ENCODE measurements around the gene BST1.

Gene BST1, protein sequence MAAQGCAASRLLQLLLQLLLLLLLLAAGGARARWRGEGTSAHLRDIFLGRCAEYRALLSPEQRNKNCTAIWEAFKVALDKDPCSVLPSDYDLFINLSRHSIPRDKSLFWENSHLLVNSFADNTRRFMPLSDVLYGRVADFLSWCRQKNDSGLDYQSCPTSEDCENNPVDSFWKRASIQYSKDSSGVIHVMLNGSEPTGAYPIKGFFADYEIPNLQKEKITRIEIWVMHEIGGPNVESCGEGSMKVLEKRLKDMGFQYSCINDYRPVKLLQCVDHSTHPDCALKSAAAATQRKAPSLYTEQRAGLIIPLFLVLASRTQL

DNA sequence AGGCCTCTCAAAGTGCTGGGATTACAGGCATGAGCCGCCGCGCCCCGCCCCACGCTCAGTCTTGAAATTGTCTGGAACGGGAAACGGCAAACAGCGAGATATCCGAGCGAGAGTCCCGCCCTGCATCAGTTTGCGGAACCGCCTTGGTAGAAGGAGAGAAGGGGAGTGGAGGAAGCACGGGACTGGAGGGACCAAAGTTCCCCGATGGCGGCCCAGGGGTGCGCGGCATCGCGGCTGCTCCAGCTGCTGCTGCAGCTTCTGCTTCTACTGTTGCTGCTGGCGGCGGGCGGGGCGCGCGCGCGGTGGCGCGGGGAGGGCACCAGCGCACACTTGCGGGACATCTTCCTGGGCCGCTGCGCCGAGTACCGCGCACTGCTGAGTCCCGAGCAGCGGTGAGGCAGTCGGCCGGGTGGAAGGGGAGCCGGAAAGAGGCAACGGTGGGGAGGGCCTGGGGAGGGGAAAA, at the start of gene BST1:
Gene BST1 (plus strand): TSS at position 125 of the 463 bp plus-strand sequence. CDS start 80 bp downstream, at position 205.
- no peak for DNase-seq

DNA sequence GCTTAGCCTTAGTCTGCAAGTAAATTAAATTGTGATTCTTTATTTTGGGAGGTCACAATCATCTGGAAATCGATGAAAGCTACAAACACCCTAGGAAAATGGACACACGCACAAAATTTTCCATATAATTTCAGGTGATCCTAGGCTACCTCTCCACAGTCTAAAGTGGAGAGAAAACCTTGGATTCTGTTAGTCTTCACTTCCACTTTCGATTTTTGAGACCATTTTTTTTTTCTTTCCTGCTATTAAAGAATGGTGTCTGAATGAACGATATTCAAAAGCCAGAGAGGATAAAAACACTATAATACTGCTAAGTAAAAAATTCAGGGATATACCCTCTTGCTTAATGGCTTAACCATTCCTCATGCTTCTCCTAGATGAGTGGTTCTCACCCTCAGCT, 49.4 kb upstream of the BST1 start:
- no peak for DNase-seq

DNA sequence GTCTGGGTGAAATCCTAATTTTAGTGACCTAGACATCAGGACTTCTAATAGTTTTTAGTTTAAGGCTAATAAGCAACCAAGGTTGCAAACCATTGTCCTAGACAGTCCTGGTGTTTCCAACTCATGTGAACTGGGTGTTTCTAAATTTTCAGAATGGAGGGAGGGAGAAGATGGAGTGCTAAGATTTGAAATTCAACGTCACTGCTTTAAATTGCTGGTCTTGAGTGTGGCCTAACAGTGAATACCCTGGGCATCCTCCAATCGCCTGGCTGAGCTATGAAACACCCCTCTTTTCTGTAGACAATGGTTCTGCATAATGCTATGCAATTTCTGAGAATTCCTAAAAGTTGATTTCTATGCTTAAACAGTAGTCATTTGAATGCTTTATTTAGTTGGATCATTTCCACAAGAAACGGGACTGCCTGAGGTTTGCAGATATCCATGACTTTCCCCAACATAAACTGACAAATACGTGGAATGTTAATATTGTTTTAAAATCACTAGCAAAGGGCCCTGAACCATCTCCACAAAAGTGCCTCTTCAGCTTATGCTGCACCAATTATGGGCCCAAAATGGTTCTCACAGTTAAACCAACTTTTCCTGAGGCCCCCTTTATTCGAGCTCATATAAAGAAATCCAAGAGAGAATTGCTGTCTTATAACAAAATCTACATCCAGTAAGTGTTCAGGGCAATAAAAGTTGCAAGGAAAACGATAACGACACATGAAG, 48.8 kb upstream of the BST1 start:
- DNase-seq = peak; percentile 37

DNA sequence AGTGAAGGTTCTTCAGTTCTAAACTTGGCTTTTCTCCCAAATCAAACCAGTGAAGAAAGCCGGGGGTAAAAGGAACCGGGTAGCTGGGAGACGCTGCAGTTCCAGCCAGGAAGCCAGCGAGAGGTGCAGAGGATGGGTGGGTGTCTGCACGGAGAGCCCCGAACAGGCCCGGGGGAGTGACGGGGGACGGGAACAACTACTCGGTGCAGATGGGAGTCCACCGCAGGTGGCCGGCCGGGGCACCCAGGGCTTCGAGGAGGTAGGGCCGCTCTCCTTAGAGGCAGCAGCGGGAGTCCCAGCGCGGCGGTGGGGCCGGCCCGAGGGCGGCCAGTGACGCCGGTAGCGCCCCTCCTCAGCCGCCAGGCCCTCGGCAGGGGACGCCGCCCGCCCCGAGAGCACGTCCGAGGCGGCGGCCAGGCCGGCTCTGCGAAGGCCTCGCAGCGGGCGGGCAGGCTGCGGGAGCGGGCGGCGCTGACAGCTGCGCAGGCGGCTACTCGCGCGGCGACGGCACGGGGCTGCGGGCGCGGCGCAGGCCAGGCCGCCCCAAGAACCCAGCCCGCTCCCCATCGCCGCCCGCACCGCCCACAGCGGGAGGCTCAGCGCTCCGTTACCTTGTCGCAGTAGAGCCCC, 48.2 kb upstream of the BST1 start:
- peak; percentile 20 for DNase-seq

DNA sequence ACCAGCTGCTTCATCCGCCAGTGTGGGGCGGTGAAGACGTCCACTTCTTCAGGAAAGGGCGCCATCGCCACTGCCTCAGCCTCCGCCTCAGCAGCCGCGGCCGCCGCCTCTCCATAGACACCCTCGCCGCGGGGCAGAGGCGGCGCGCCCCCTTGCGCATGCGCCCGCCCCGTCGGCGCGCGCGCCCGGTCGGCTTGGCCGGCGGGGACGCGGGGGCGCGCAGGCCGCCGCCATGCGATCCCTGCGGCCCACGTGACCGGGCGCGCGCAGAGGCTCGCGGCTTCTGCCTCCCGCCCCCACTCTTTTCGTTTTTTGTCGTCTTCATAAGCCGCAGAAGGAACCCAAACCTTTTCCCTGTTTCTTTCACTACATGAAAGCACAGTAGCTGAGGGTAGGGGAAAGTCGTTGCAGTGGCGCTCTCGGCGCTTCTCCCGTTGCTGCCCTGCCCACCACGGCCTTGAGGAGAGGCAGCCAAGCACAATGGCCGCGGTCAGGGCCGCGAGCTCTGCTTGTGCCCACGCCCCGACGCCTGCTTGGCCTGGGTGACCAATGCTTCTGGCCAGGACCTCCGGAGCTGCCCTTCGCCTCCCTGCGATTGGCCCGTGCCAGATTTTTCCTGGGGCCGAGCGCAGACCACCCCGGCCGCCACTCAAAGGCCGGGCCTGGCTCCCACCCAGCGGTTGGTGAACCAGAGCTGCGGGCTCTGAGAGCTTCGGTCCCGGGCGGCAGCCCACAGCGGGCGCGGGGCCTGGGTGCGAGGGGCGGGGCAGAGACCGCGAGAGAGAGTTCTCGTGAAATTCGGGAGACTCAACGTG, 47.4 kb upstream of the BST1 start, which contains the start of gene FBXL5:
Gene FBXL5 (minus strand): TSS at position 135 of the 815 bp plus-strand sequence. CDS start 70 bp downstream, at position 65.
- DNase-seq = peak; percentile 46

DNA sequence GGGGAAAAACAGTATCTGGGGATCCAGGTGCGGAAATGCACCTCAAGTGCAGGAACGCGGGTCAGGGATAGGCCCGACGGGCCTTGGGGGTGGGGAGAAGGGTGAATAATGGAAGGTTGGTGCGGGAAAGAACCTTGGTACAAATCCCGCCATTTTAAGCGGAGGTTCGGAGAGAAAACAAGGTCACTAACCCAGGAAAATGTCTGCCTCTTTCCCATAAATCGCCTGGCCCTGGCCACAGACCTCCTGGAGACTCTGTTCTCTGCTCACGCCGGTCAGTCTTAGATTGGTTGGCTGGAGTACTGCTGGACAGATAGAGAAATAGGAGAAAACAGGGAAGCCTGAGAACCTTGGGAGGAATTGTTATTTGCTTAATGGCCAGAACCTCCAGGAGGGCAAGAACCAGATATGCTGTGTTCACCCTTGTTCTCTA, 46.8 kb upstream of the BST1 start:
- DNase-seq = peak; percentile 22

DNA sequence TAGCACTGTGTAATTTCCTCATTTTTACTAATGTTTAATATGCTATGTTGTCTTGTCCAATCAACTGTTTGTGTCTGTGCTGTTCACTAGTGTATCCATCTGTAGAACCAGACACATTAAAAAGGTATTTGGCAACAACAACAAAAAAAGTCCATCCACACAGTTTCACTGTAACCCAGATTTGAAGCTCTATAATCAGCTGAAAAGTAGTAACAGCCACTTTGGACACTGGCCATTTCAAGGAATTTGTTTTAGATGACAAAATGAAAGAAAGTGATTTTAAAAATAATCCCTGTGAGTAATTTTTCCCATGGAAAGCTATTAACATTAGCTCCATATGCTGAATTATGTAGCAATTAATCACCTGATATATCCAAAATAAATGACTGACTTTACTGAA, 45.5 kb upstream of the BST1 start:
- no peak for DNase-seq

DNA sequence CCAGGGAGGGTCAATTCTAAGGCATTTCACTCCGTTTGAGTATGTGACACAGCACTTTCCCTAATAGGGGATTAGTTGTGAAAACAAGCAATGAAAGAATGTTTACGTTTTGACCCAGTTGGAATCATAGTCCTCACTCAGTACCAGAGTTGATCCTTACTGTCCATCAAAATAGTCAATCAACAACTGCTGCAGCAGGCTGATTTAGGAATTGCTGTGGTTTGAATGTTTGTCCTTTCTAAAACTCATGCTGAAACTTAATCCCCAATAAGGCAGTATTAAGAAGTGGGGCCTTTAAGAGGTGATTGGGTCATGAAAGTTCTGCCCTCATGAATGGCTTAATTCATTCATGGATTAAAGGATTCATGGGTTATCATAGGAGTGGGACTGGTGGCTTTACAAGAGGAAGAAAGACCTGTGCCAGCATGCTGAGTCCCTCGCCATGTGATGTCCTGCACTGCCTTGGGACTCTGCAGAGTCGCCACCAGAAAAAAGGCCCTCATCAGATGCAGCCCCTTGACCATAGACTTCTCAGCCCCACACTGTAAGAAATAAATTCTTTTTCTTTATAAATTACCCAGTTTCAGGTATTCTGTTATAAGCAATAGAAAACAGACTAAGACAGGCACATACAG, 44.6 kb upstream of the BST1 start:
- DNase-seq = no peak

DNA sequence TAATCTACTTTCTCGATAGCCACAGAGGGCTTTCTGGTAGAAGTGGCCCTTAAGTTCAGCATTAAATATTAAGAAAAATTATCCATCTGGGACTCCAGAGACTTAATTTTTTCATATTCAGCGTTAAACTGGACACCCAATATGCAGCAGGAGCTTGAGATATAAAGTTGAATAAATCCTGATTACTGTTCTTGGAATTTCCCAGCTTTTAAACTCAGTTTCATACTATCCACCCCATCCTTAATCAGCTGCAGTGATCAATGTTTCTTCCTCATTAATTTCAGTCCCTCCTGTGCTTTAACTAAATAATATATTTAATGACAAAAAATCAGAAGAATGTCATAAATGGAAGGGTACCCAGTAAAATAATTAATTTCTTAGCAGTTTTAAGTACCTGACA, 44.1 kb upstream of the BST1 start:
- no peak for DNase-seq

DNA sequence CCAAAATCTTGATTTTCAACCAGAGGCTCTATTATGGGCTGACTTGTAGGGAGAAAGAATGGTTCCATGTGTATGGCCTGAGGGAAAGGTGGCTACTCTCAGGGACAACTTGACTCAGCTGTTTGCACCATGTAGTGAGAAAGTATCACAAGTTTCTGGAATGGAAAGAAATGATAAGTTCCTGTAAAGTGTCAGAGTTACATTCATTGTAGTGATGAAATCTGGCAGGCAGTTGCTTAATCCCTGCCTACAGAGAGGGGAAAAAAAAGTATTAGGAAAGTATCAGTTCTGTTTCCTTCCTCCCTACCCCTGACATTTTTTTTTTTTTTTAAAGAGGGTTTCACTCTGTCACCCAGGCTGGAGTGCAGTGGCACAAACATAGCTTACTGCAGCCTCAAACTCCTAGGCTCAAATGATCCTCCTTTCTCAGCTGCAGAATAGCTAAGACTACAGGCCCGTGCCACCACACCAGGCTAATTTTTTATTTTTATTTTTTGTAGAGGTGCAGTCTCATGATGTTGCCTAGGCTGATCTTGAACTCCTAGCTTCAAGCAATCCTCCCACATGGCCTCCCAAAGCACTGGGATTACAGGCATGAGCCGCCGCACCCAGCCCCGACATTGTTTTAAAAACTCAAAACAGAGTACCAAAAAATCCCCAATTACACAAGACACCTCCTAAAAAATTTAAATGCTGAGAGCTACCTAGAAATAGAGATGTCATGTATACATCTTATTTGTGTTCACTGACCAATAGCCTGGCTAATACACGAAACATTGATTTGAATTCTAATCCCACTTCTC, 42.9 kb upstream of the BST1 start:
- DNase-seq = no peak

DNA sequence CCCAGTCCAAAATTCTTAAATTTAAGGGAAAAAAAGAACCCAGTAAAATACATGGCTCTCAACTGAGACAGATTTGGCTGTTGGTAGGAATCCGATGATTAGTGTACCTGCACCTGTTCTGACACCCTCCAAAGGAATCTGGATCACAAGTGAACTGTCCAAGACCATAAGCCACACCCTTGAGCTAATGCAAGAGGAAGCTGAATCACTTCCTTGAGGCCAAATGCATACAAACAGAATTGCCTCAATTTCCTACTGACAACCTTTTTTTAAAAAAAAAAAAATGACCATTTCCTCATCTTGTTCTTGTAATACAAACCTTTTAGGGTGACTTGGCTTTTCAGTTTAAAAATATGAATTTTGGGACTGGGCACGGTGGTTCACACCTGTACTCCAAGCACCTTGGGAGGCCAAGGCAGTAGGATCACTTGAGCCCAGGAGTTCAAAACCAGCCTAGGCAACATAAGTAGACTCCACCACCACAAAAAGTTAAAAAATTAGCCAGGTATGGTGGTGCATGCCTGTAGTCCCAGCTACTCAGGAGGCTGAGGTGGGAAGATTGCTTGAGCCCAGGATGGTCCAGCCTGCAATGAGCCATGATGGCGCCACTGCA, 37.0 kb upstream of the BST1 start:
- DNase-seq = no peak

DNA sequence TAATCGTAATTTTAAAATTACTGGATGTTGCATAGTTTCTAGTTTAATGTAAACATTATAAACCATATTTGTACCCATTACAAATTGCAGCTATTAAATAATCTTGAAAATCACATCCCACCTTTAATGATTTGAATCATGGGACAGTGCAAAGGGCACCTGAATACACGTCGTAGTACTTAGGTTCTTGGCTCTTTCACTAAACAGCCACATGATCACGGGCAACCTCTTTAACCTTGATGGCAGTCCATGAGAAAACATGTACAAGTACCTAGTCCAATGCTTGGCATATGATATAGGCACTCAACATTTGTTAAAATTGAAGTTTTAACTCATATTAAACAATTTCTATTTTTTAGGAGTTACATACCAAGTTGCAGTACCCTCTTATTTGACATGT, 35.9 kb upstream of the BST1 start:
- no peak for DNase-seq

DNA sequence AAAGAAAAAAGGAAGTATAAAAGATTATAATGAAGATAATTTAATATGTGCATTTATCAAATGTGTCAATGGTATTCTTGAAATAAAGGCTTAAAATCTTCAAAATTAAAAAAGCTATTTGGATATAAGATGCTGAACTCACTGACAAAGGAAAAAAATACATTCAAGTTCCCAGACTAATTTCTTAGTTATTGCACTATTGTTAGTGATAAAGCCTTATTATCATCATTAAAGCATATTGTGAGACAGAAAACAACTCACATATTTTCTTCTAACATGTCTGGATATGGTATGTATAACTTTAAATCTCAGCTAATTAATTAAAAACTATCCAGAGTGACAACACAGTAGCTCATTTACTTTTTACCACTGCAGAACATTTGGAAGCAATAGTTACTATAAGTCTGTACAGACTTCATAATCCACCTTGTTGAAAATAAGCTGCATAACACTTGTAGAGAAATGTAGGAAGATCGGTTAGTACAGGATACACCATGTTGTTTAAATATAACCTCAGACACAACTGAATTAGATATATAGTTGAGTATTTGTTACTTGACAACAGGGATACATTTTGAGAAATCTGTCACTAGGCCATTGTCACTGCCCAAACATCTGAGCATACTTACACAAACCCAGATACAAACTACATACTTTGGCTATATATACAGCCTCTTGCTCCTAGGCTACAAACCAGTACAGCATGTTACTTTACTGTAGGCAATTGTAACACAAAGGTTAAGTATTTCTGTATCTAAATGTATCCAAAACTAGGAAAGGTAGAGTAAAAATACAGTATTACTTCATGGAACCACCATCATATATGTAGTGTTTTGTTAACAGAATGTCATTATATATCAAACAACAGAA, 34.1 kb upstream of the BST1 start:
- DNase-seq = no peak

DNA sequence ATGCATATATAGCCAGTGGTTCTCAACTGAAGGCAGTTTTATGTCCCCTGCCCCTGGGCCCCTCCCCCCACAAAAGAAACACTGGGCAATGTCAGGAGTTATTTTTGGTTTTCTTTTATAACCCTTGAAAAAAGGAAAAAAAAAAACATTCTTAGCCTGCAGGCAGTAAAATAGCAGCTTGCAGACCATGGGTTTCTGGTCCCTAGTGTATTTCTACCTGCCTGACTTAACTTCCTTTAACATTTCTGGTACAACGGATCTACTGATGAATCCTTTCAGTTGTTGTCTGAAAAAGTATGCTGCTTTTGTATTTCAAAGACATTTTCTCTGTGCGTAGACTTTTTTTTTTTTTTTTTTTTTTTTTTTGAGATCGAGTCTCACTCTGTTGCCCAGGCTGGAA, 32.3 kb upstream of the BST1 start:
- no peak for DNase-seq

DNA sequence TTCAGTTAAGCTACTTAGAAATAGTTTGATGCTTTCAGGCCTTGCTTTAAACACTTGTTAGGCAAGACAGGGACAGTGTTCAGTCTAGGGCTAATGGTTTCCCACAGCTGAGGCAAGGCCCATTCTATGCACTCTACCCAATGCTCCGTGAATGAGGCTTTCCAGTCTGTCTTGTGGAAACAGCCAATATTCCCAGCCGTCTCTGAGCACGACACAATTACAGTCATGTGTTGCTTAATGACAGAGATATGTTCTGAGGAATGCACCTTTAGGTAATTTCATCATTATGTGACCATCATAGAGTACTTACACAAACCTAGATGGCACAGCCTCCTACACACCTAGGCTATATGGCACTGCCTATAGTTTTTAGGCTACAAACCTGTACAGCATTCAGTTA, 30.8 kb upstream of the BST1 start:
- no peak for DNase-seq

DNA sequence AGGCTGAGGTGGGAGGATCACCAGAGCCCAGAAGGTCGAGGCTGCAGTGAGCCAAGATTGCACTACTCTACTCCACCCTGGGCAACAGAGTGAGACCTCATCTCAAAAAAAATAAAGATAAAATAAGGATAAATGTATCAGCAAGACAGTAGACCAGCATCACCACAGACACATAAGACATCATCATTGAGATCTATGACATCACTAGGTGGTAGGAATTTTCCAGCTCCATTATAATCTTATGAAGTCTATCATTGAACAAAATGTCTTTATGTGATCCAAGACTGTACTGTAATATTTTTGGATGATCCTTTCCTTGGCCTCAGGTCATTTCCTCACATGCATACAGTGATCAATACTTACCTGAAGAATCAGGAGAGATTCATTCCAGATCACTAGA, 29.5 kb upstream of the BST1 start:
- DNase-seq = no peak

DNA sequence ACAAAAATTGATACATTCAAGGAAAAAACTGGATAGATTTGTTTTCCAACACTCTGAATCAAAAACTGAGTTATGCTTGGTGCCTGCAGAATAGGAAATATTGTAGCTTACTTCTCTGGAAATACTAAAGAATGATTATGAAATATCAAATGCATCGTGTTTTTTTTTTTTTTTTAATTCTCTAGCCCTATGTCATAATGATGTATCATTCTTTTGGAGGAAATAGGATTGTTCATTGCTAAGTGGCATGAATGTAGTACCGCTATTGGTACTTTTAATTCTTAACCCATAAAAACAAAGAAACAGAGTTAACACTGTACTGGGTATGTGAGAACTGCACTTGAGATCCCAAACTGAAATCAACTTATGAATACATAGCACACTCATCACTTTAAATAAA, 28.8 kb upstream of the BST1 start:
- no peak for DNase-seq

DNA sequence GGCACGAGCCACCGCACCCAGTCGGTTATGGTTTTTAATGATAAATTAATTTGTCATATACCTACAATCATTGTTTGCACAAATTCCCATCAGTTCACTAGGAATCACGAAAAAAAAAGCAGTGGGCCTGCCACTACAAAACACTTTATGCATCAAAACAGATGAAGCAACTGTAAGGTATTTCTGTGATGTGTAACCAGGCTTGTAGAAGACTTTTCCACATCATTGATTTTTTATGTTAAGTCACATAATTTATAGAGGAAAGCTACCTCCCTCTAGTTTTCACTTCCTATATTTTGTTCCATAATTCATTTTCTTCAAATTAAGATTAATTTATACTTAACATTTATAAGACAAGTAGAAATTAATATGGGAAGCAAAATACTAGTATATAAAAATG, 27.9 kb upstream of the BST1 start:
- DNase-seq = no peak

DNA sequence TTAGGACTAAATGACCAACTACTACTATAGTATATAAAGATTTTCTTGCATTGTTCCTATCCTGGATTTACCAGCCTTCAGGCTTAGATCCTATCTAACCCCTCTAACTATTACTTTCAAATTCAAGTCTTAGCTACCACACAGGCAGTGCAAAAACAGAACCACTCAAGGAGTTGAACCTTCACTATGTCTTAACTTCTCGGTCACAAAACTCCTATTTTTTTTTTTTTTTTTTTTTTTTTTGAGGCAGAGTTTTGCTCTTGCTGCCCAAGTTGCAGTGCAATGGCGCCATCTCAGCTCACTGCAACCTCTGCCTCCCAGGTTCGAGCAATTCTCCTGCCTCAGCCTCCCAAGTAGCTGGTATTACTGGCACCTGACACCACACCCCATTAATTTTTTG, 27.5 kb upstream of the BST1 start:
- DNase-seq = no peak

DNA sequence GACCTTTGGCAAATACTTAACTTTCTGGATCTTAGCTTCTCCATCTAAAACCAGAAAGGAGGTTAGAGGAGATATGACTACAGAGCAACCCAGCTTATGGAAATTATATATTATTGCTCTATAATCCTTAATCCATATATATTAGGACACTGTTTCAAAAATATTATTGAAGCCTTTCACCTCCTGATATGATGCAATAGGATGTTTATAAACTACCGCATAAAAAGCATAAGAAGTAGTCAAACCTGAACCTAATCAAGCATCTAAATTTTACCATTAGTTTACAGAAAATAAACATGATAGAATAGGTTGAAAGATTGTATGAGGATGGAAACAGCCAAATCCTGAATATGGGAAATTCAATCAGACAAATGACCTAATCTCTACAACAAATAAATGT, 26.8 kb upstream of the BST1 start:
- DNase-seq = no peak
